ENCODE results near the gene KNTC1.
"Not testable (repeated sequence)": the region's sequence is repeated elsewhere in the genome, so short reads cannot be mapped to it uniquely, and the experiment has no call there.

The KNTC1 gene

GRCh38 chr12:122614839-122615238 lies 87.8 kb downstream of the KNTC1 start:
- H3K4me3 ChIP-seq (ENCODE audit: low read depth, low read length), result no peak overlapping the region
- no peak for TF ChIP-seq CTCF (IDR thresholded peaks at IDR 0.05; ENCODE audit: control insufficient read depth, extremely low read depth, insufficient read depth)
- DNase-seq (ENCODE audit: low read depth), result no peak

- no peak for DNase-seq (ENCODE audit: low read depth)
- no peak overlapping the region for H3K4me3 ChIP-seq (ENCODE audit: low read depth, low read length)
- TF ChIP-seq CTCF (IDR thresholded peaks at IDR 0.05; ENCODE audit: control insufficient read depth, extremely low read depth, insufficient read depth), result no peak
These were observed 88.7 kb downstream of the KNTC1 start for GRCh38 chr12:122615780-122616179.

- H3K4me3 ChIP-seq (ENCODE audit: low read depth, low read length), result no peak overlapping the region
- DNase-seq (ENCODE audit: low read depth), result no peak
- TF ChIP-seq CTCF (IDR thresholded peaks at IDR 0.05; ENCODE audit: control insufficient read depth, extremely low read depth, insufficient read depth), result no peak
These were observed 108.4 kb downstream of the KNTC1 start for GRCh38 chr12:122635471-122635870.

- no peak for DNase-seq (ENCODE audit: low read depth)
- H3K4me3 ChIP-seq (ENCODE audit: low read depth, low read length), result no peak overlapping the region
- TF ChIP-seq CTCF (IDR thresholded peaks at IDR 0.05; ENCODE audit: control insufficient read depth, extremely low read depth, insufficient read depth), result no peak
These were observed 116.3 kb downstream of the KNTC1 start for GRCh38 chr12:122643207-122643805.

- no peak for DNase-seq (ENCODE audit: low read depth)
- no peak for TF ChIP-seq CTCF (IDR thresholded peaks at IDR 0.05; ENCODE audit: control insufficient read depth, extremely low read depth, insufficient read depth)
- H3K4me3 ChIP-seq (ENCODE audit: low read depth, low read length), result no peak overlapping the region
These were observed 119.6 kb downstream of the KNTC1 start for GRCh38 chr12:122646517-122647217.

GRCh38 chr12:122651520-122652224 lies 124.6 kb downstream of the KNTC1 start:
- H3K4me3 ChIP-seq (ENCODE audit: low read depth, low read length), result no peak overlapping the region
- DNase-seq (ENCODE audit: low read depth), result peak; percentile 66
- TF ChIP-seq CTCF (IDR thresholded peaks at IDR 0.05; ENCODE audit: control insufficient read depth, extremely low read depth, insufficient read depth), result no peak

- not testable (repeated sequence) for DNase-seq (ENCODE audit: low read depth)
These were observed 126.2 kb downstream of the KNTC1 start for GRCh38 chr12:122653291-122653690.

More at GRCh38 chr12:122653291-122653690, 126.2 kb downstream of the KNTC1 start:
- H3K4me3 ChIP-seq (ENCODE audit: low read depth, low read length), result not testable (repeated sequence)
